GM21423 (cell line): ENCODE measurements around the gene LRFN5.
"Not testable (repeated sequence)": the region's sequence is repeated elsewhere in the genome, so short reads cannot be mapped to it uniquely, and the experiment has no call there.

ENCODE experiments used
- ATAC-seq: cut with Tn5 transposase; IDR thresholded peaks from one replicate; pipeline ENCODE4 v1.9.1; 2021; ENCODE audit warnings: mild to moderate bottlenecking, moderate library complexity; ENCODE audit not compliant: unreplicated experiment

The LRFN5 gene

GRCh38 chr14:41636492-41637392 is 30.1 kb downstream of the LRFN5 start:
- no peak for ATAC-seq

- ATAC-seq, result no peak
Measured at GRCh38 chr14:41641690-41642089, 35.0 kb downstream of the LRFN5 start.

- ATAC-seq, result no peak
Measured at GRCh38 chr14:41642367-41642766, 35.7 kb downstream of the LRFN5 start.

GRCh38 chr14:41642789-41643188 is 36.1 kb downstream of the LRFN5 start:
- no peak for ATAC-seq

GRCh38 chr14:41644606-41645005 is 37.9 kb downstream of the LRFN5 start:
- ATAC-seq, result no peak

GRCh38 chr14:41650802-41651201 is 44.1 kb downstream of the LRFN5 start:
- no peak for ATAC-seq

GRCh38 chr14:41654196-41654595 is 47.5 kb downstream of the LRFN5 start:
- no peak for ATAC-seq

- ATAC-seq, result no peak
Measured at GRCh38 chr14:41662780-41663472, 56.2 kb downstream of the LRFN5 start.

GRCh38 chr14:41663473-41663850 is 56.8 kb downstream of the LRFN5 start:
- ATAC-seq, result no peak

- no peak for ATAC-seq
Measured at GRCh38 chr14:41666301-41666700, 59.6 kb downstream of the LRFN5 start.

GRCh38 chr14:41668356-41668755 is 61.7 kb downstream of the LRFN5 start:
- no peak for ATAC-seq

- not testable (repeated sequence) for ATAC-seq
Measured at GRCh38 chr14:41673601-41674000, 66.9 kb downstream of the LRFN5 start.

GRCh38 chr14:41674511-41674971 is 67.9 kb downstream of the LRFN5 start:
- not testable (repeated sequence) for ATAC-seq

GRCh38 chr14:41699486-41699885 is 92.8 kb downstream of the LRFN5 start:
- no peak for ATAC-seq

GRCh38 chr14:41718477-41719166 is 111.9 kb downstream of the LRFN5 start:
- no peak for ATAC-seq

GRCh38 chr14:41739203-41739602 is 132.5 kb downstream of the LRFN5 start:
- no peak for ATAC-seq

GRCh38 chr14:41743140-41743539 is 136.5 kb downstream of the LRFN5 start:
- no peak for ATAC-seq

GRCh38 chr14:41749429-41749828 is 142.8 kb downstream of the LRFN5 start:
- peak; percentile 95 for ATAC-seq

GRCh38 chr14:41750575-41750974 is 143.9 kb downstream of the LRFN5 start:
- not testable (repeated sequence) for ATAC-seq

- no peak for ATAC-seq
Measured at GRCh38 chr14:41758011-41758665, 151.5 kb downstream of the LRFN5 start.

GRCh38 chr14:41761204-41761603 is 154.5 kb downstream of the LRFN5 start:
- ATAC-seq, result no peak
